Right atrium auricular region (tissue), 2 donors: ENCODE measurements around the gene MORC2. TPM values are rescaled to one million over a fixed set of nuclear protein-coding genes. Genes with fewer than 3 reads are reported as not detected.

Source experiments
- DNase-seq: peaks from one replicate; pipeline ENCODE4 v3.0.0-alpha.2; 2019; ENCODE audit warnings: low spot score
- H3K27ac ChIP-seq, 2 donors: fragments of 200-600 bp; sonication (generic); 1 replicate in 1 of 2; 2 replicates in 1 of 2; pipeline ENCODE4 v1.5.1; 2016 to 2019
- H3K27me3 ChIP-seq, 2 donors: fragments of 200-600 bp; sonication (generic); one replicate each; pipeline versions ENCODE4 v1.5.1 to v1.6.0; 2017 to 2019
- H3K36me3 ChIP-seq: fragments of 200-600 bp; sonication (generic); one replicate; pipeline ENCODE4 v1.5.1; 2016
- H3K4me1 ChIP-seq, 2 donors: fragments of 200-600 bp; sonication (generic); one replicate each; pipeline versions ENCODE4 v1.5.1 to v1.6.0; 2017 to 2019
- H3K4me3 ChIP-seq, 2 donors: fragments of 200-600 bp; sonication (generic); 1 replicate in 1 of 2; 2 replicates in 1 of 2; pipeline ENCODE4 v1.5.1; 2017 to 2019; ENCODE audit warnings: mild to moderate bottlenecking in 1 of 2, moderate library complexity in 1 of 2
- H3K9me3 ChIP-seq, 2 donors: fragments of 200-600 bp; sonication (generic); one replicate each; pipeline ENCODE4 v1.5.1; 2019
- total RNA-seq, 2 donors: library from RNA; depleted of rRNA; stranded (reverse); fragments of >200 nt; gene quantifications; one replicate each; pipeline ENCODE4 v1.1.0, GENCODE V29; 2016
- TF ChIP-seq, protein P1 (sequence below), 2 donors: fragments of 200-600 bp; sonication (generic); IDR thresholded peaks; one replicate each; pipeline ENCODE4 v1.5.1; 2019; ENCODE audit warnings: antibody characterized with exemption in 2 of 2

Gene MORC2
- total RNA-seq, 2 donors from 2014 or later = 20.1 to 21.0 TPM

DNA sequence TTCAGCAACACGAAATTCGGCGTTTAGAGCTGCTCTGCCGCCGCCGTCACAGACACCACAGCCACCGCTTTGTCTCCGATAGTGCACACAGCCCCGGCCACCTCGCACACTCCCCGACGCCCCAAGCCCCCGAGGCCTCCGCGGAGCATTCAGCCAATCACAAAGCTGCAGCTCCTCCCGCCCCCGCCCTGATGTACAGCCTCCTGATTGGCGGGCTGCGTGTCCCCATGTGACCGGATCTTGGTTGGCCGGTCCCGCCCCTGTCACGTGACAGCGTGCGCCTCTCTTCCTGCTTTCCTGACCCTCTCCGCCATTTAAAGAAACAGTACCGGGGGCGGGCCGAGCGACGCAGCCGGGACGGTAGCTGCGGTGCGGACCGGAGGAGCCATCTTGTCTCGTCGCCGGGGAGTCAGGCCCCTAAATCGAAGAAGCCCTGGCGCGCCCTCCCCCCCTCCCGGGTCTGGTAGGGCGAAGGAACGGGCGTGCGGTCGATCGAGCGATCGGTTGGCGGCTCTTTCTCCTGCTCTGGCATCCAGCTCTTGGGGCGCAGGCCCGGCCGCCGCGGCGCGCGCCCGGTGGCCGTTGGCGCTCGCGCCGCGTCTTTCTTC lies 454 bp upstream of the MORC2 start, which contains the start of gene TUG1:
TUG1 (plus strand) TSS at position 342 of the 608 bp plus-strand sequence.
- H3K4me3 ChIP-seq = peak within 1 kb of the TSS; percentile 64 to 68
- TF ChIP-seq, protein P1, sequence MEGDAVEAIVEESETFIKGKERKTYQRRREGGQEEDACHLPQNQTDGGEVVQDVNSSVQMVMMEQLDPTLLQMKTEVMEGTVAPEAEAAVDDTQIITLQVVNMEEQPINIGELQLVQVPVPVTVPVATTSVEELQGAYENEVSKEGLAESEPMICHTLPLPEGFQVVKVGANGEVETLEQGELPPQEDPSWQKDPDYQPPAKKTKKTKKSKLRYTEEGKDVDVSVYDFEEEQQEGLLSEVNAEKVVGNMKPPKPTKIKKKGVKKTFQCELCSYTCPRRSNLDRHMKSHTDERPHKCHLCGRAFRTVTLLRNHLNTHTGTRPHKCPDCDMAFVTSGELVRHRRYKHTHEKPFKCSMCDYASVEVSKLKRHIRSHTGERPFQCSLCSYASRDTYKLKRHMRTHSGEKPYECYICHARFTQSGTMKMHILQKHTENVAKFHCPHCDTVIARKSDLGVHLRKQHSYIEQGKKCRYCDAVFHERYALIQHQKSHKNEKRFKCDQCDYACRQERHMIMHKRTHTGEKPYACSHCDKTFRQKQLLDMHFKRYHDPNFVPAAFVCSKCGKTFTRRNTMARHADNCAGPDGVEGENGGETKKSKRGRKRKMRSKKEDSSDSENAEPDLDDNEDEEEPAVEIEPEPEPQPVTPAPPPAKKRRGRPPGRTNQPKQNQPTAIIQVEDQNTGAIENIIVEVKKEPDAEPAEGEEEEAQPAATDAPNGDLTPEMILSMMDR (IDR thresholded peaks at IDR 0.05) = no peak
- peaks cover 0 to 37% of the 10 kb centered on the region in 2 donors for H3K9me3 ChIP-seq
- peak; percentile 99 for DNase-seq
- H3K36me3 ChIP-seq = peaks cover 28% of the 10 kb centered on the region
- H3K27ac ChIP-seq = peak within 1 kb of the TSS; percentile 93 to 96
- peaks cover 0 to 36% of the 10 kb centered on the region in 2 donors for H3K4me1 ChIP-seq
- H3K27me3 ChIP-seq = no peaks in the 10 kb centered on the region

DNA sequence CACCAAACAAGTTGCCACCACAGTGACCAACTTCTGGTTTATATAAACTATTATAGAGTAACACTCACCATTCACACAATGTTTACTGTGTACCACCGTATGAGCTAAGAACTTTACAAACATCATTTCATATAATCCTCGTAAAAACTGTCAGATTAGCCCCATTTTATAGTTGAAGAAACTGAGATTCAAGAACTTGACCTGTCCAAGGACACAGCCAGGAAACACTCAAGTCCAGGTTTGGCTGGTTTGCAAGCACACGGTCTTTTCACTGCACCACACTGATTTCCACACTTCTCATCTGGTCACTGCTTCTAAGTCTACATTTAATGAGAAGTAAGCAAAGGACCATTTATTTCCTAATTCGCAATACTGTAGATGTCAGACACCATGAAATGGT lies 3.7 kb downstream of the MORC2 start:
- H3K9me3 ChIP-seq = no peaks in the 10 kb centered on the region
- H3K27me3 ChIP-seq = no peaks in the 10 kb centered on the region
- H3K27ac ChIP-seq = no peak overlapping the region
- TF ChIP-seq, protein P1 (IDR thresholded peaks at IDR 0.05) = no peak
- no peak for DNase-seq
- H3K4me3 ChIP-seq = no peak overlapping the region
- peaks cover 0 to 18% of the 10 kb centered on the region in 2 donors for H3K4me1 ChIP-seq
- no peaks in the 10 kb centered on the region for H3K36me3 ChIP-seq

GRCh38 chr22:30955153-30955552 lies 13.4 kb downstream of the MORC2 start:
- H3K27ac ChIP-seq = no peak overlapping the region
- no peaks in the 10 kb centered on the region for H3K27me3 ChIP-seq
- no peak for DNase-seq
- H3K36me3 ChIP-seq = peaks cover 21% of the 10 kb centered on the region
- no peaks in the 10 kb centered on the region for H3K4me1 ChIP-seq
- TF ChIP-seq, protein P1 (IDR thresholded peaks at IDR 0.05) = no peak
- no peaks in the 10 kb centered on the region for H3K9me3 ChIP-seq
- H3K4me3 ChIP-seq = no peak overlapping the region

GRCh38 chr22:30953206-30953605 lies 15.4 kb downstream of the MORC2 start:
- no peak for DNase-seq
- H3K4me3 ChIP-seq = no peak overlapping the region
- H3K4me1 ChIP-seq = peaks cover 0 to 5% of the 10 kb centered on the region in 2 donors
- H3K9me3 ChIP-seq = no peaks in the 10 kb centered on the region
- no peak overlapping the region for H3K27ac ChIP-seq
- TF ChIP-seq, protein P1 (IDR thresholded peaks at IDR 0.05) = no peak
- peaks cover 35% of the 10 kb centered on the region for H3K36me3 ChIP-seq
- no peaks in the 10 kb centered on the region for H3K27me3 ChIP-seq

- TF ChIP-seq, protein P1 (IDR thresholded peaks at IDR 0.05) = no peak
- no peak overlapping the region for H3K4me3 ChIP-seq
- H3K4me1 ChIP-seq = peaks cover 0 to 36% of the 10 kb centered on the region in 2 donors
- no peak overlapping the region for H3K27ac ChIP-seq
- no peak for DNase-seq
- peaks cover 42% of the 10 kb centered on the region for H3K36me3 ChIP-seq
- H3K27me3 ChIP-seq = no peaks in the 10 kb centered on the region
- no peaks in the 10 kb centered on the region for H3K9me3 ChIP-seq
These were observed 18.5 kb downstream of the MORC2 start for GRCh38 chr22:30949934-30950660.
